CD14-positive monocyte (primary cell): Measurements from ENCODE around the gene ARL4D. TPM values are rescaled to one million over a fixed set of nuclear protein-coding genes. Genes with fewer than 3 reads are reported as not detected.

Experiments
- DNase-seq, 3 donors: peaks; one replicate each; pipeline ENCODE4 v3.0.0-alpha.2; 2011 to 2022
- H2AFZ ChIP-seq: 2 replicates; pipeline ENCODE4 v1.6.0; 2012; ENCODE audit warnings: mild to moderate bottlenecking, low read depth, low read length, inconsistent platforms; ENCODE audit not compliant: insufficient read depth, poor library complexity, severe bottlenecking
- H3K27ac ChIP-seq, 2 donors: 1 replicate in 1 of 2; 2 replicates in 1 of 2; pipeline ENCODE4 v1.5.1; 2012 to 2013; ENCODE audit warnings: low read length in 2 of 2, control low read depth in 1 of 2, inconsistent platforms in 1 of 2, low read depth in 1 of 2, mild to moderate bottlenecking in 1 of 2
- H3K27me3 ChIP-seq, 2 donors: one replicate each; pipeline versions ENCODE4 v1.6.0 to v1.6.1; 2011 to 2013; ENCODE audit warnings: low read length in 2 of 2; ENCODE audit not compliant: control insufficient read depth in 2 of 2, insufficient read depth in 2 of 2
- H3K36me3 ChIP-seq, 2 donors: replicated peaks in 1 of 2; 1 replicate in 1 of 2; 2 replicates in 1 of 2; pipeline versions ENCODE4 v1.5.1 to v1.6.1; 2012 to 2013; ENCODE audit warnings: low read length in 2 of 2, control low read depth in 1 of 2, inconsistent platforms in 1 of 2, mild to moderate bottlenecking in 1 of 2; ENCODE audit not compliant: insufficient read depth in 2 of 2, control insufficient read depth in 1 of 2
- H3K4me1 ChIP-seq, 2 donors: 1 replicate in 1 of 2; 2 replicates in 1 of 2; pipeline versions ENCODE4 v1.5.1 to v1.6.1; 2012 to 2013; ENCODE audit warnings: low read length in 2 of 2, control low read depth in 1 of 2, inconsistent platforms in 1 of 2, mild to moderate bottlenecking in 1 of 2, moderate library complexity in 1 of 2; ENCODE audit not compliant: insufficient read depth in 2 of 2, control insufficient read depth in 1 of 2
- H3K4me2 ChIP-seq: replicated peaks from 2 replicates; pipeline ENCODE3; 2012; ENCODE audit warnings: low read length, moderate library complexity, mild to moderate bottlenecking; ENCODE audit not compliant: poor library complexity, severe bottlenecking; ENCODE audit errors: extremely low read depth
- H3K4me3 ChIP-seq, 3 experiments: fragments of 200-600 bp in 1 of 3; sonication (generic) in 1 of 3; replicated peaks in 1 of 3; 1 replicate in 2 of 3; 2 replicates in 1 of 3; pipeline ENCODE4 v1.5.1; 2011 to 2013; ENCODE audit warnings: low read length in 3 of 3, mild to moderate bottlenecking in 3 of 3, control low read depth in 2 of 3, low read depth in 2 of 3, inconsistent platforms in 1 of 3, moderate library complexity in 1 of 3
- H3K79me2 ChIP-seq: 2 replicates; pipeline ENCODE4 v1.6.0; 2012; ENCODE audit warnings: mild to moderate bottlenecking, control low read depth, inconsistent platforms, low read length, moderate library complexity; ENCODE audit not compliant: insufficient read depth
- H3K9ac ChIP-seq: 2 replicates; pipeline ENCODE4 v1.6.0; 2017; ENCODE audit warnings: low read length, mild to moderate bottlenecking; ENCODE audit not compliant: insufficient read depth, poor library complexity, severe bottlenecking
- H3K9me3 ChIP-seq, 2 donors: replicated peaks in 1 of 2; 1 replicate in 1 of 2; 2 replicates in 1 of 2; pipeline versions ENCODE4 v1.5.1 to v1.6.1; 2012 to 2013; ENCODE audit warnings: low read length in 2 of 2, control low read depth in 1 of 2; ENCODE audit not compliant: control insufficient read depth in 1 of 2, insufficient read depth in 1 of 2
- H4K20me1 ChIP-seq: 2 replicates; pipeline ENCODE4 v1.6.0; 2012; ENCODE audit warnings: mild to moderate bottlenecking, low read length, control low read depth, moderate library complexity; ENCODE audit not compliant: insufficient read depth
- H3K27ac Mint-ChIP-seq, 7 donors: one replicate each; pipeline ENCODE4 v1.8.0; 2020; ENCODE audit warnings: mild to moderate bottlenecking in 7 of 7, mixed read lengths in 7 of 7, moderate library complexity in 6 of 7, inconsistent platforms in 2 of 7
- H3K27me3 Mint-ChIP-seq, 3 donors: one replicate each; pipeline ENCODE4 v1.8.0; 2021 to 2022; ENCODE audit warnings: low read depth in 3 of 3, mild to moderate bottlenecking in 3 of 3, mixed read lengths in 3 of 3, moderate library complexity in 3 of 3, inconsistent platforms in 1 of 3
- H3K36me3 Mint-ChIP-seq, 2 donors: one replicate each; pipeline ENCODE4 v1.8.0; 2020; ENCODE audit warnings: mixed read lengths in 2 of 2, inconsistent platforms in 1 of 2, mild to moderate bottlenecking in 1 of 2
- H3K4me1 Mint-ChIP-seq: one replicate; pipeline ENCODE4 v1.8.0; 2020; ENCODE audit warnings: mild to moderate bottlenecking, mixed read lengths
- H3K4me3 Mint-ChIP-seq, 2 donors: one replicate each; pipeline ENCODE4 v1.8.0; 2020; ENCODE audit warnings: mild to moderate bottlenecking in 2 of 2, mixed read lengths in 2 of 2, moderate library complexity in 1 of 2
- H3K9me3 Mint-ChIP-seq, 7 donors: one replicate each; pipeline ENCODE4 v1.8.0; 2020 to 2022; ENCODE audit warnings: mixed read lengths in 7 of 7, mild to moderate bottlenecking in 6 of 7, moderate library complexity in 6 of 7, inconsistent platforms in 2 of 7
- CTCF ChIP-seq: fragments of 200-600 bp; IDR thresholded peaks from one replicate; pipeline ENCODE4 v1.8.0; 2022; ENCODE audit warnings: antibody characterized with exemption, mild to moderate bottlenecking
- WGBS: methylation state at CpG from one replicate; pipeline ENCODE4 v1.1.5; 2013; ENCODE audit warnings: missing lambda C conversion rate; ENCODE audit not compliant: insufficient coverage; 5-methylcytosine and 5-hydroxymethylcytosine counted together
- intact Hi-C, 2 donors: fragments of 100-400 bp; cut with micrococcal nuclease; formaldehyde crosslinking; loops; one replicate each; pipeline versions ENCODE4 v1.15.0 to v1.15.1; 2023
- polyA plus RNA-seq, 3 donors: library from polyadenylated mRNA; depleted of rRNA in 1 of 3; unstranded in 2 of 3; stranded (reverse) in 1 of 3; fragments of 300-500 nt in 2 of 3; fragments of >200 nt in 1 of 3; fragmentation: Illumina TruSeq in 2 of 3; gene quantifications; 1 replicate in 2 of 3; 2 replicates in 1 of 3; pipeline ENCODE4 v1.2.3, GENCODE V29; 2012 to 2021
- small RNA-seq: library from RNA; depleted of rRNA; stranded (forward); fragments of <200 nt; gene quantifications from one replicate; pipeline ENCODE3, GENCODE V24; 2012; ENCODE audit warnings: low read depth; ENCODE audit not compliant: insufficient read length

The ARL4D gene
- polyA plus RNA-seq, 3 donors, result 0.75 to 2.4 (median 1.7) TPM

- Histone ChIP-seq H3K79me2 (no peaks in the 10 kb centered on the region), H4K20me1 (no peaks in the 10 kb centered on the region), H3K27ac (no peak overlapping the region), H3K4me3 (no peak overlapping the region), H3K4me2 (no peak overlapping the region), H3K9ac (no peak overlapping the region), H3K36me3 (no peaks in the 10 kb centered on the region), H2AFZ (no peak overlapping the region), H3K4me1 (no peaks in the 10 kb centered on the region), H3K9me3 (no peaks in the 10 kb centered on the region), H3K27me3 (no peaks in the 10 kb centered on the region)
- Mint-ChIP-seq H3K27ac (no peak overlapping the region), H3K36me3 (no peaks in the 10 kb centered on the region), H3K27me3 (peaks cover 3 to 16% (median 15%) of the 10 kb centered on the region in 3 donors), H3K4me1 (no peaks in the 10 kb centered on the region), H3K4me3 (no peak overlapping the region), H3K9me3 (peaks cover 0 to 8% (median 2%) of the 10 kb centered on the region in 7 donors)
- DNase-seq, result no peak
- no peak for TF ChIP-seq CTCF
- 100% methylated on average over 1 of the region's 7 CpGs for WGBS
- intact Hi-C loops, result no loop called here
Observed at GRCh38 chr17:43448720-43449469, 50.1 kb downstream of the ARL4D start.

GRCh38 chr17:43449470-43450248, 50.9 kb downstream of the ARL4D start:
- no peak for TF ChIP-seq CTCF
- H3K4me3 ChIP-seq, result no peak overlapping the region
- WGBS, result 77% methylated on average over 3 of the region's 8 CpGs
- peaks cover 0 to 8% (median 2%) of the 10 kb centered on the region in 7 donors for H3K9me3 Mint-ChIP-seq
- no peaks in the 10 kb centered on the region for H3K36me3 ChIP-seq
- H3K4me3 Mint-ChIP-seq, result no peak overlapping the region
- H3K27me3 Mint-ChIP-seq, result peaks cover 3 to 15% (median 13%) of the 10 kb centered on the region in 3 donors
- H3K27ac Mint-ChIP-seq, result no peak overlapping the region
- no peaks in the 10 kb centered on the region for H3K4me1 ChIP-seq
- no peaks in the 10 kb centered on the region for H3K79me2 ChIP-seq
- H3K9ac ChIP-seq, result no peak overlapping the region
- intact Hi-C loops, result no loop called here
- no peaks in the 10 kb centered on the region for H3K27me3 ChIP-seq
- H3K9me3 ChIP-seq, result no peaks in the 10 kb centered on the region
- no peak overlapping the region for H3K4me2 ChIP-seq
- H2AFZ ChIP-seq, result no peak overlapping the region
- no peaks in the 10 kb centered on the region for H3K36me3 Mint-ChIP-seq
- no peak for DNase-seq
- H3K4me1 Mint-ChIP-seq, result no peaks in the 10 kb centered on the region
- no peak overlapping the region for H3K27ac ChIP-seq
- no peaks in the 10 kb centered on the region for H4K20me1 ChIP-seq

Small RNA genes lying within 50 kb of the gene (small RNA-seq; reads per million reads assigned to genes)
- gene RNU6-1137P (not detected), gene RNU6-406P (not detected), gene RNU6-470P (not detected)

Other genes starting within 250 kb of the ARL4D start
- gene NBR1, start 227.8 kb upstream of the ARL4D start, polyA plus RNA-seq, result 10 to 100 TPM; 40.4 to 88.5 (median 64.0) TPM
- 10 to 100 TPM in 1 of 3 donors, 1 to 10 TPM in 2; 6.9 to 26.6 (median 8.0) TPM for gene TMEM106A, start 187.1 kb upstream of the ARL4D start, polyA plus RNA-seq
- gene CCDC200, start 170.4 kb upstream of the ARL4D start, polyA plus RNA-seq, result not detected
- gene RNU2-1, start 165.0 kb upstream of the ARL4D start, polyA plus RNA-seq, result not detected
- 10 to 100 TPM; 21.8 to 35.6 (median 26.5) TPM for gene DHX8, start 85.0 kb downstream of the ARL4D start, polyA plus RNA-seq
- not detected for gene ETV4, start 147.3 kb downstream of the ARL4D start, polyA plus RNA-seq